Activated T-cell treated with anti-CD3 and anti-CD28 coated beads, Interleukin-2, amount 50 U/mL, for 4 hours (primary cell): ENCODE data around the gene TM9SF4. TPM values are rescaled to one million over a fixed set of nuclear protein-coding genes. Genes with fewer than 3 reads are reported as not detected.

Experiments
- ATAC-seq, 2 donors: fragments of 200-7000 bp; cut with Tn5 transposase; one replicate each; pipeline ENCODE4 v1.10.0; 2021
- DNase-seq: peaks from one replicate; pipeline ENCODE4 v3.0.0-alpha.2; 2020
- H3K27me3 Mint-ChIP-seq: one replicate; pipeline ENCODE4 v1.8.0; 2021; ENCODE audit warnings: low read depth, mixed read lengths
- H3K36me3 Mint-ChIP-seq: one replicate; pipeline ENCODE4 v1.8.0; 2022; ENCODE audit warnings: mixed read lengths; ENCODE audit not compliant: insufficient read depth
- H3K4me1 Mint-ChIP-seq: one replicate; pipeline ENCODE4 v1.8.0; 2021; ENCODE audit warnings: low read depth, mixed read lengths
- H3K4me3 Mint-ChIP-seq: one replicate; pipeline ENCODE4 v1.8.0; 2021; ENCODE audit warnings: mild to moderate bottlenecking, moderate library complexity, mixed read lengths
- H3K9me3 Mint-ChIP-seq: one replicate; pipeline ENCODE4 v1.8.0; 2021; ENCODE audit warnings: mixed read lengths
- total RNA-seq, 3 donors: library from RNA; stranded (reverse); gene quantifications; one replicate each; pipeline ENCODE4 v1.2.1, GENCODE V29; 2021

The TM9SF4 gene
- total RNA-seq, 3 donors from 2014 or later: 43.5 to 48.6 (median 44.4) TPM

GRCh38 chr20:32129863-32130262 is 20.3 kb downstream of the TM9SF4 start:
- Mint-ChIP-seq H3K4me3 (no peak overlapping the region), H3K4me1 (peaks cover 22% of the 10 kb centered on the region)
- no peak for ATAC-seq

GRCh38 chr20:32130352-32130751 is 20.8 kb downstream of the TM9SF4 start:
- peaks cover 22% of the 10 kb centered on the region for H3K36me3 Mint-ChIP-seq
- H3K4me3 Mint-ChIP-seq: no peak overlapping the region
- peaks cover 21% of the 10 kb centered on the region for H3K4me1 Mint-ChIP-seq
- DNase-seq (no peak), ATAC-seq (no peak)
- no peaks in the 10 kb centered on the region for H3K9me3 Mint-ChIP-seq
- H3K27me3 Mint-ChIP-seq: no peaks in the 10 kb centered on the region

More at GRCh38 chr20:32129863-32130262, 20.3 kb downstream of the TM9SF4 start:
- H3K9me3 Mint-ChIP-seq: no peaks in the 10 kb centered on the region
- peaks cover 24% of the 10 kb centered on the region for H3K36me3 Mint-ChIP-seq
- no peaks in the 10 kb centered on the region for H3K27me3 Mint-ChIP-seq
- DNase-seq: no peak

GRCh38 chr20:32130965-32131364 is 21.5 kb downstream of the TM9SF4 start:
- Mint-ChIP-seq H3K27me3 (no peaks in the 10 kb centered on the region), H3K4me3 (no peak overlapping the region), H3K36me3 (peaks cover 24% of the 10 kb centered on the region), H3K4me1 (peaks cover 21% of the 10 kb centered on the region), H3K9me3 (no peaks in the 10 kb centered on the region)
- no peak for DNase-seq
- ATAC-seq: no peak

- Mint-ChIP-seq H3K36me3 (peaks cover 28% of the 10 kb centered on the region), H3K4me3 (no peak overlapping the region)
- no peak for ATAC-seq
These were observed 23.5 kb downstream of the TM9SF4 start for GRCh38 chr20:32132911-32133549.

GRCh38 chr20:32134026-32134425 is 24.5 kb downstream of the TM9SF4 start:
- DNase-seq: no peak
- no peak overlapping the region for H3K4me3 Mint-ChIP-seq
- H3K4me1 Mint-ChIP-seq: peaks cover 21% of the 10 kb centered on the region
- no peak for ATAC-seq
- H3K9me3 Mint-ChIP-seq: no peaks in the 10 kb centered on the region
- H3K27me3 Mint-ChIP-seq: no peaks in the 10 kb centered on the region
- peaks cover 29% of the 10 kb centered on the region for H3K36me3 Mint-ChIP-seq

More at GRCh38 chr20:32132911-32133549, 23.5 kb downstream of the TM9SF4 start:
- no peak for DNase-seq
- H3K27me3 Mint-ChIP-seq: no peaks in the 10 kb centered on the region
- peaks cover 21% of the 10 kb centered on the region for H3K4me1 Mint-ChIP-seq
- no peaks in the 10 kb centered on the region for H3K9me3 Mint-ChIP-seq

GRCh38 chr20:32135983-32136515 is 26.5 kb downstream of the TM9SF4 start:
- peaks cover 46% of the 10 kb centered on the region for H3K36me3 Mint-ChIP-seq
- peaks cover 18% of the 10 kb centered on the region for H3K4me1 Mint-ChIP-seq
- ATAC-seq: no peak

GRCh38 chr20:32138921-32139320 is 29.4 kb downstream of the TM9SF4 start:
- ATAC-seq (no peak), DNase-seq (no peak)
- Mint-ChIP-seq H3K4me1 (no peaks in the 10 kb centered on the region), H3K9me3 (no peaks in the 10 kb centered on the region), H3K4me3 (no peak overlapping the region), H3K36me3 (peaks cover 56% of the 10 kb centered on the region), H3K27me3 (no peaks in the 10 kb centered on the region)

More at GRCh38 chr20:32135983-32136515, 26.5 kb downstream of the TM9SF4 start:
- DNase-seq: no peak
- H3K4me3 Mint-ChIP-seq: no peak overlapping the region
- no peaks in the 10 kb centered on the region for H3K27me3 Mint-ChIP-seq
- no peaks in the 10 kb centered on the region for H3K9me3 Mint-ChIP-seq

- H3K27me3 Mint-ChIP-seq: no peaks in the 10 kb centered on the region
- H3K36me3 Mint-ChIP-seq: peaks cover 61% of the 10 kb centered on the region
- ATAC-seq (no peak), DNase-seq (no peak)
- H3K4me1 Mint-ChIP-seq: no peaks in the 10 kb centered on the region
- no peak overlapping the region for H3K4me3 Mint-ChIP-seq
- H3K9me3 Mint-ChIP-seq: no peaks in the 10 kb centered on the region
These were observed 30.4 kb downstream of the TM9SF4 start for GRCh38 chr20:32139947-32140346.

- no peak for DNase-seq
- no peak overlapping the region for H3K4me3 Mint-ChIP-seq
- no peaks in the 10 kb centered on the region for H3K9me3 Mint-ChIP-seq
- ATAC-seq: no peak
- H3K27me3 Mint-ChIP-seq: no peaks in the 10 kb centered on the region
- H3K4me1 Mint-ChIP-seq: no peaks in the 10 kb centered on the region
- peaks cover 66% of the 10 kb centered on the region for H3K36me3 Mint-ChIP-seq
These were observed 31.1 kb downstream of the TM9SF4 start for GRCh38 chr20:32140603-32141002.

- Mint-ChIP-seq H3K4me1 (no peaks in the 10 kb centered on the region), H3K27me3 (no peaks in the 10 kb centered on the region), H3K4me3 (no peak overlapping the region), H3K36me3 (peaks cover 65% of the 10 kb centered on the region), H3K9me3 (no peaks in the 10 kb centered on the region)
- DNase-seq (no peak), ATAC-seq (no peak)
These were observed 32.0 kb downstream of the TM9SF4 start for GRCh38 chr20:32141465-32141980.

- DNase-seq: no peak
- H3K4me1 Mint-ChIP-seq: no peaks in the 10 kb centered on the region
- peaks cover 67% of the 10 kb centered on the region for H3K36me3 Mint-ChIP-seq
- no peak for ATAC-seq
- H3K9me3 Mint-ChIP-seq: no peaks in the 10 kb centered on the region
- no peak overlapping the region for H3K4me3 Mint-ChIP-seq
- H3K27me3 Mint-ChIP-seq: no peaks in the 10 kb centered on the region
These were observed 32.6 kb downstream of the TM9SF4 start for GRCh38 chr20:32142088-32142487.

GRCh38 chr20:32142991-32143390 is 33.5 kb downstream of the TM9SF4 start:
- ATAC-seq: no peak
- H3K36me3 Mint-ChIP-seq: peaks cover 62% of the 10 kb centered on the region
- no peaks in the 10 kb centered on the region for H3K27me3 Mint-ChIP-seq
- DNase-seq: no peak
- no peak overlapping the region for H3K4me3 Mint-ChIP-seq
- H3K9me3 Mint-ChIP-seq: no peaks in the 10 kb centered on the region
- no peaks in the 10 kb centered on the region for H3K4me1 Mint-ChIP-seq

GRCh38 chr20:32144898-32145662 is 35.6 kb downstream of the TM9SF4 start:
- H3K4me1 Mint-ChIP-seq: no peaks in the 10 kb centered on the region
- ATAC-seq: no peak
- peaks cover 47% of the 10 kb centered on the region for H3K36me3 Mint-ChIP-seq
- no peak overlapping the region for H3K4me3 Mint-ChIP-seq
- H3K27me3 Mint-ChIP-seq: no peaks in the 10 kb centered on the region
- H3K9me3 Mint-ChIP-seq: no peaks in the 10 kb centered on the region
- no peak for DNase-seq

- no peak for DNase-seq
- no peak for ATAC-seq
- Mint-ChIP-seq H3K4me1 (no peaks in the 10 kb centered on the region), H3K36me3 (peaks cover 25% of the 10 kb centered on the region), H3K4me3 (no peak overlapping the region), H3K27me3 (no peaks in the 10 kb centered on the region), H3K9me3 (no peaks in the 10 kb centered on the region)
These were observed 40.2 kb downstream of the TM9SF4 start for GRCh38 chr20:32149566-32150170.
